GM19438 (cell line): ENCODE measurements around the gene CEACAM16.
"Not testable (repeated sequence)": the region's sequence is repeated elsewhere in the genome, so short reads cannot be mapped to it uniquely, and the experiment has no call there.

Experiments used
- ATAC-seq: cut with Tn5 transposase; IDR thresholded peaks from one replicate; pipeline ENCODE4 v1.9.1; 2021; ENCODE audit warnings: low read depth; ENCODE audit not compliant: unreplicated experiment

Gene CEACAM16, protein sequence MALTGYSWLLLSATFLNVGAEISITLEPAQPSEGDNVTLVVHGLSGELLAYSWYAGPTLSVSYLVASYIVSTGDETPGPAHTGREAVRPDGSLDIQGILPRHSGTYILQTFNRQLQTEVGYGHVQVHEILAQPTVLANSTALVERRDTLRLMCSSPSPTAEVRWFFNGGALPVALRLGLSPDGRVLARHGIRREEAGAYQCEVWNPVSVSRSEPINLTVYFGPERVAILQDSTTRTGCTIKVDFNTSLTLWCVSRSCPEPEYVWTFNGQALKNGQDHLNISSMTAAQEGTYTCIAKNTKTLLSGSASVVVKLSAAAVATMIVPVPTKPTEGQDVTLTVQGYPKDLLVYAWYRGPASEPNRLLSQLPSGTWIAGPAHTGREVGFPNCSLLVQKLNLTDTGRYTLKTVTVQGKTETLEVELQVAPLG

DNA sequence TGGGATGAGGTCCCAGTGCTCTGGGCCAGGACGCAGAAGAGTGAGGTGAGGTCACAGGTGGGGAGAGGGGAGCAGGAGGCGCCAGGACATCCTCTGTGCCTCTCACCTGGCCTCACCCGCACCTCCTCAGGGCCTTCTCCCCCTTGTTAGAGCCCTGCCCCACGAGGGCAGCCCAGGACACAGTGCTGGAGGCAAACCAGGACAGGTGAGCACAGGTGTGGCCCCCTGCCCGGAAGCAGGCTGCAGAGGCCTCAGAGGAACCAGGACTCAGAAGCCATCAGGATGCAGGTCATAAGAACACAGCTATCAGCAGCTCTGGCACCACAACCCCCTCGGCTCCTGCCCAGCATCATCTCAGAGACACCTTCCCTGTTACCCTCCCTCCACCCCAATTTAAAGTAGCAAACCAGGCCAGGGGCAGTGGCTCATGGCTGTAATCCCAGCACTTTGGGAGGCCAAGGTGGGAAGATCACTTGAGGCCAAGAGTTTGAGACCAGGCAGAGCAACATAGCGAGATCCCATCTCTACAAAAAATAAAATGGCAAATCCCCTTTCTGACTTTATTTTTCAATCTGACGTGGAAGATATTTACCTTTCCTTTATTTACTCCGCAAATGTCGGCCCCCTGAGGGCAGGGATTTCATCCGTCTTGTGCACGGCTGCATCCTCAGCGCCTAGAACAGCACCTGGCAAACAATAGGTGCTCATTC is at the start of gene CEACAM16:
CEACAM16 (plus strand) TSS at position 660 of the 710 bp plus-strand sequence. CDS start 2,306 bp downstream, outside the sequence.
- ATAC-seq: no peak

DNA sequence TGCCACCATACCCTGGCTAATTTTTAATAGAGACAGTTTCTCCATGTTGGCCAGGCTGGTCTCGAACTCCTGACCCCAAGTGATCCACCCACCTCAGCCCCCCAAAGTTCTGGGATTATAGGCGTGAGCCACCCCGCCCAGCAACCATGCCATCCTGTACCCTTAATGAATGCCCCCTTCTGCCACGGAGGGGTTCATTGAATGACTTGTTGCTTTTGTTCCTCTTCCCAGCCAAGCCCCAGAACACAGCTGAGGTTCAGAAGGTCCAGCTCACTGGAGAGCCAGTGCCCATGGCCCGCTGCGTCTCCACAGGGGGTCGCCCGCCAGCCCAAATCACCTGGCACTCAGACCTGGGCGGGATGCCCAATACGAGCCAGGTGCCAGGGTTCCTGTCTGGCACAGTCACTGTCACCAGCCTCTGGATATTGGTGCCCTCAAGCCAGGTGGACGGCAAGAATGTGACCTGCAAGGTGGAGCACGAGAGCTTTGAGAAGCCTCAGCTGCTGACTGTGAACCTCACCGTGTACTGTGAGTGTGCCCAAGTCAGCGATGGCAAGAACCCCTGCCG is 49.3 kb upstream of the CEACAM16 start:
- no peak for ATAC-seq

GRCh38 chr19:44653343-44653742 is 45.6 kb upstream of the CEACAM16 start:
- no peak for ATAC-seq

DNA sequence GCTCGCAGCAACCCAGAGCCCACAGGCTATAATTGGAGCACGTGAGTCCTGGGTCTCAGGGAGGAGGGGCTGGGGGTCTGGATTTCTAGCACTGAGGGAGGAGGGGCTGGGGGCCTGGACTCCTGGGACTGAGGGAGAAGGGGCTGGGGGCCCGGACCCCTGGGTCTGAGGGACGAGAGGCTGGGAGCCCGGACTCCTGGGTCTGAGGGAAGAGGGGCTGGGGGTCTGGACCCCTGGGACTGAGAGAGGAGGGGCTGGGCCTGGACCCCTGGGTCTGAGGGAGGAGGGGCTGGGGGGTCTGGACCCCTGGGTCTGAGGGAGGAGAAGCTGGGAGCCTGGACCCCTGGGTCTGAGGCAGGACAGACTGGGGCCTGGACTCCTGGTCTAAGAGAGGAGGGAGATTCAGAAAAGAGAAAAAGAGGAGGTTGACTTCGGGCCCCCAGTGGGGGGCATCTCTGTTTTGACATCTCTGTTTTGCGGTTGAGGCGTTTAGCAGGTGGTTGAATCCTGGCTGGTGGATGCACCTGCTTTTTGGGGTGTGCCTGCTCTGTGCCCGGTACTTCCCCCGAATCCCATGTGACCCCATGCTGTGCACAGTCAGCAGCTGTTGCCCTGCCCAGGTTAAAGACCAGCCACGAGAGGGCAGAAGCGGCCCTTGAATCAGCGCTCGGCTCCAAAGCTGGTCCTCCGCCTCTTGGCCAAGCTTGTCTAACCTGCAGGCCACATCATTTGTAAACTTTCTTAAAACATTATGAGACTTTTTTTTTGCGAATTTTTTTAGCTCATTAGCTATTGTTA is 44.8 kb upstream of the CEACAM16 start:
- peak; percentile 74 for ATAC-seq

GRCh38 chr19:44657211-44657921 is 41.6 kb upstream of the CEACAM16 start:
- no peak for ATAC-seq

DNA sequence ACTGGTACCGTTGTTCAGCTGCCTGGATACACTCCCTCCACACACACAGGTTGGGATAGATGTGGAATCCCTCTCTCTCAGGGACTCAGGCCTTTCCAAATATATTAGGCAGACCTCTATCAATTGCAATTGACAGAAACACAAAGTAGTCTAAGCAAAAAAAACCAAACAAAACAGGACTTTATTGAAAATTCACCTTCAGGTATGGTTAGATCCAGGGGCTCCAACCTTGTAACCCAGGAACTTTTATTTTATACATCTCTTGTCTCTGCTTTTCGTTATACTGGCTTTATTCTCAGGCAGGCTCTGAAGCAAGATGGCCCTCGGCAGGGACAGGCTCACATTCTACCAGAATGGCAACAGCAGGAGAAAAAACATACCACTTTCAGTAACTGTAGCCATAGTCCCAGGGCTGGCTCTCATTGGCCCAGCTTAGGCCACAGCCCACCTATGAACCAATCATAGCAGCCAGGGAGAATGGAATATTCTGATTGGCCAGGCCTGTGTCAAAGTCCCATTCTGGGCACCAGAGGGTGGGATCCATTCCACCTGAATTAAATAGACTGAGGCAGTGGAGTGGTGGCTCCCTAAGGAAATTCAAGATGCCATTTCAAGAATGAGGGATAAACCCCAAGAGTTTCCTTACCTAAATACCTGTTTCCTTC is 40.8 kb upstream of the CEACAM16 start:
- ATAC-seq: no peak

GRCh38 chr19:44660081-44660480 is 38.9 kb upstream of the CEACAM16 start:
- no peak for ATAC-seq

DNA sequence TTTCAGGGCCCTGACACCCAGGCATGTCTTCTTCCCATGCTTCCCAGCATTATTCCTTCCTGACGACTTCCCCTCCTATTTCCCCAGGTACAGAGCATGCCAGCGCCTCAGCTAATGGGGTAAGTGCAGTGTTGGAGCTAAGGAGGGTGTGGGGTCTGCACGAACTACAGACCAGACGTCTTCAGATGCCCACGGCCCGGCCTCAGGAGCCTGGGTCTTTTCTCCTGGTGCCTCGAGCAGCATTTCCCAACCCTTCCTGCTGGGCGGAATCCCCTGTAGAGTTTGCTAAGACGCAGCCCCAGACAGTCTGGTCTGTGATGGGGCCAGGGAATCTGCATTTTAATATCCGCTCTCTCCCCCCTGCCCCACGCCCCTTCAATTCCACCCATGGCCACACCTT is 37.7 kb upstream of the CEACAM16 start:
- no peak for ATAC-seq

- ATAC-seq: no peak
Measured at GRCh38 chr19:44661904-44662303, 37.0 kb upstream of the CEACAM16 start.

DNA sequence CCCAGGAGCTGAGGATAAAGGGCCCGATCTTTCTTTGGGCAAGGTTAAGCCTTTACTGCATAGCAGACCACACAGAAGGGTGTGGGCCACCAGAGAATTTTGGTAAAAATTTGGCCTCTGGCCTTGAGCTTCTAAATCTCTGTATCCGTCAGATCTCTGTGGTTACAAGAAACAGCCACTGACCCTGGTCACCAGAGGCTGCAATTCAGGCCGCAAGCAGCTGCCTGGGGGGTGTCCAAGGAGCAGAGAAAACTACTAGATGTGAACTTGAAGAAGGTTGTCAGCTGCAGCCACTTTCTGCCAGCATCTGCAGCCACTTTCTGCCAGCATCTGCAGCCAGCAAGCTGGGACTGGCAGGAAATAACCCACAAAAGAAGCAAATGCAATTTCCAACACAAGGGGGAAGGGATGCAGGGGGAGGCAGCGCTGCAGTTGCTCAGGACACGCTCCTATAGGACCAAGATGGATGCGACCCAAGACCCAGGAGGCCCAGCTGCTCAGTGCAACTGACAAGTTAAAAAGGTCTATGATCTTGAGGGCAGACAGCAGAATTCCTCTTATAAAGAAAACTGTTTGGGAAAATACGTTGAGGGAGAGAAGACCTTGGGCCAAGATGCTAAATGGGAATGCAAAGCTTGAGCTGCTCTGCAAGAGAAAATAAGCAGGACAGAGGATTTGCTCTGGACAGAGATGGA is 36.1 kb upstream of the CEACAM16 start:
- no peak for ATAC-seq

DNA sequence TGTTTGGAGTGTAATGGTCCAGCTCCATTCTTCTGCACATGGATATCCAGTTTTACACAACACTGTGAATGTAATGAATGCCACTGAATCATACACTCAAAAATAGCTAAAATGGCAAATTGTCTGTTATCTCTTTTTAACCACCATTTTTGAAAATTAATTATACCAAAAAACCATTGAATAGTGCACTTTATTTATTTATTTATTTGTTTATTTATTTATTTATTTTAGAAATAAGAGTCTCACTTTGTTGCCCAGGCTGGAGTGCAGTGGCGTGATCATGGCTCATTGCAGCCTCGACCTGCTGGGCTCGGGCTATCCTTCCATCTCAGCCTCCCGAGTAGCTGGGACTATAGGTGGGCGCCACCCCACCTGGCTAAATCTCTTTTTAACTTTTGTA is 35.0 kb upstream of the CEACAM16 start:
- no peak for ATAC-seq

GRCh38 chr19:44664976-44665375 is 34.0 kb upstream of the CEACAM16 start:
- no peak for ATAC-seq

GRCh38 chr19:44666852-44667556 is 31.9 kb upstream of the CEACAM16 start:
- ATAC-seq: no peak

DNA sequence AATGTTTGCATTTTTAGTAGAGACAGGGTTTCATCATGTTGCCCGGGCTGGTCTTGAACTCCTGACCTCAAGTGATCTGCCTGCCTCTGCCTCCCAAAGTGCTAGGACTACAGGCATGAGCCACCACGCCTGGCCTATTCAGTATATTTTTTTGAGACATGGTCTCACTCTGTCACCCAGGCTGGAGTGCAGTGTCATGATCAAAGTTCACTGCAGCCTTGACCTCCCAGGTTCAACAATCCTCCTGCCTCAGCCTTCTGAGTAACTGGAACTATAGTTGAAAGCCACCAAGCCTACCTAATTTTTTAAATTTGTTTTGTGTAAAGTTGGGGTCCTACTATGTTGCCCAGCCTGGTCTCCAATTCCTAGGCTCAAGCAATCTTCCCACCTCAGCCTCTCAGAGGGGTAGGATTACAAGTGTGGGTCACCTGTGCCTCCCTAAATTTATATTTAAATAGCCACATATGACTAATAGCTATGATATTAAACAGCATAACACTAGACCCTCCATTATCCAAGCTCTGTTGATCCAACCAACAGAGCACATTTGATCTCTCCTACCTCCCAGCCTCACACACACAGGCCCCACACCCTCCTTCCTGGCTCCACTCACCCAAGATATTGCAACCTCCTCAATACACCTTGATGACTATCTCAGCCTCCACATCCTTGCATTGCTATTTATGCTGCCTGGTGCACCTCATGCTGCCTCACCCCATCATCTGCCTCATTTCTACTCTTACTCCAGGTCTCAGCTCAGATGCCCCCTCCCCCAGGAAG is 29.8 kb upstream of the CEACAM16 start:
- no peak for ATAC-seq

GRCh38 chr19:44670027-44670426 is 28.9 kb upstream of the CEACAM16 start:
- ATAC-seq: not testable (repeated sequence)

GRCh38 chr19:44671400-44671799 is 27.6 kb upstream of the CEACAM16 start, which contains the start of gene CEACAM19:
CEACAM19 (plus strand) TSS chr19:44671482; CDS start chr19:44671932, 450 bp downstream.
- ATAC-seq: no peak

DNA sequence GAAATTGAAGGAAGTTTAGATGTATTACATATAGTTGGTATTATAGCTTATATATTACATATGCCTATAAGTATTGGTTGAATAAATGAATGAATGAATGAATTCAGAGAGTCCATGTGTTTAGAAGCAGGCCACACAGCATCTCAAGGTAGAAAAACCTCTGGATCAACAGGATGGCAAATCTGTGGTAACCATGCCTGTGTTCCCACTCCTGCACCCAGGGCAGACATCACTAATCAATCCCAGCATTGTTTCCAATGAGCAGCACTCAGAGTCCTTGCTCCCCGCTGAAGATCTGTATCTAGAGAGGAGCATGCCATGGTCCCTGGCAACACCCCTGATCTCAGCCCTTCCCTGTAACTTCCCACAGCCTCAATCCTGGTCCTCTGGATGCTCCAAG is 26.7 kb upstream of the CEACAM16 start:
- no peak for ATAC-seq
